Measurements from ENCODE around the gene ASB7.

- TF ChIP-seq MAX (IDR thresholded peaks at IDR 0.05; ENCODE audit: low read depth, low read length) (no peak), CTCF (IDR thresholded peaks at IDR 0.05; ENCODE audit: low read depth, low read length) (no peak)
Observed at GRCh38 chr15:100682468-100682867, 80.1 kb downstream of the ASB7 start.

Data from NB4 (cell line).